Activated CD4-positive, alpha-beta T cell treated with anti-CD3 and anti-CD28 coated beads for 4 hours (primary cell): Measurements from ENCODE around the gene HDDC3.
"Not testable (repeated sequence)": the region's sequence is repeated elsewhere in the genome, so short reads cannot be mapped to it uniquely, and the experiment has no call there.

Source experiments
- DNase-seq, 2 donors: peaks; one replicate each; pipeline ENCODE4 v3.0.0-alpha.2; 2020

Gene HDDC3

DNA sequence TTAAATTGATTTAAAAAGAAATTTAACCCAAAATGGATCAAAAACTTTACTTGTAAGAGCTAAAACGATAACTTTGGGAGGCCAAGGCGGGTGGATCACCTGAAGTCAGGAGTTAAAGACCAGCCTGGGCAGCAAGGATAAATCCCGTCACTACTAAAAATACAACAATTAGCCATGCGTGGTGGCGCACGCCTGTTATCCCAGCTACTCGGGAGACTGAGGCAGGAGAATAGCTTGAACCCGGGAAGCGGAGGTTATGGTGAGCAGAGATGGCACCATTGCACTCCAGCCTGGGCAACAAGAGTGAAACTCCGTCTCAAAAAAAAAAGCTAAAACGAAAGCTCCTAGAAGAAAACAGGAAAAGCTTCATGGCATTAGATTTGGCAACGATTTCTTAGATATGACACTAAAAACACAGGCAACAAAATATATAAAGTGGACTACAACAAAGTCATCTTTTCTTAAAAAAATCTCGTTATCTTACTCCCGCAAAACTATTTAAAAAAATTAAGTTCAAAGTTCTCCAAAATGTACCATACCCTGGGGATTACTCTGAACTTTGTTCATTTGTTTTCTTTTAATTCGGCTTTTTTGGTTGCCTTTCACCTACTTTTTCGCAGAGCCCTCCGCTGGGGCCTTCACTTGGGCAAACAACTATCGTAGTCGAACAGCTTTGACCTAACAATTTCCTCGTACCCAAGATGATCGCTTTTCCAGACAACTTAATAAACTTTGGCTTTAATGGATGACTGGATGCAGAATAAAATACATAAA is 2.9 kb downstream of the HDDC3 start:
- no peak for DNase-seq

GRCh38 chr15:90928106-90928505 is 4.2 kb downstream of the HDDC3 start:
- DNase-seq: not testable (repeated sequence)

- not testable (repeated sequence) for DNase-seq
Measured at GRCh38 chr15:90926766-90927165, 5.6 kb downstream of the HDDC3 start.

DNA sequence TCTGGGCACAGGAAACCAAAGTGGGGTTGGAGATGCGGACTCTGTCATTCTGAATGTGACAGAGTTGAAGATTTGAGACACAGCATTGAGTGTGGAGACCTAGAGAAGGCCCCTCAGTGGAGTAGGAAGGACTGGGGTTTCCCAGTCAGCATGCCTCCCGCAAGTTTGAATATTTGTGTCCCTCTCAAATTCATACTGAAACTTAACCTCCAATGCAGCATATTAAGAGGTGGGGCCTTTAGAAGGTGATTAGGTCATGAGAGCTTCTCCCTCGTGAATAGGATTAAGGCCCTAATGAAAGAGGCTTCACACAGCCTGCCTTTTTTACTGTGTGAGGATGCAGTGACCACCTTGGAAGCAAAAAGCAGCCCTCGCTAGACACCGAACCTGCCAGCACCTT is 8.0 kb downstream of the HDDC3 start:
- DNase-seq: no peak

GRCh38 chr15:90922712-90923322 is 9.5 kb downstream of the HDDC3 start:
- not testable (repeated sequence) for DNase-seq

DNA sequence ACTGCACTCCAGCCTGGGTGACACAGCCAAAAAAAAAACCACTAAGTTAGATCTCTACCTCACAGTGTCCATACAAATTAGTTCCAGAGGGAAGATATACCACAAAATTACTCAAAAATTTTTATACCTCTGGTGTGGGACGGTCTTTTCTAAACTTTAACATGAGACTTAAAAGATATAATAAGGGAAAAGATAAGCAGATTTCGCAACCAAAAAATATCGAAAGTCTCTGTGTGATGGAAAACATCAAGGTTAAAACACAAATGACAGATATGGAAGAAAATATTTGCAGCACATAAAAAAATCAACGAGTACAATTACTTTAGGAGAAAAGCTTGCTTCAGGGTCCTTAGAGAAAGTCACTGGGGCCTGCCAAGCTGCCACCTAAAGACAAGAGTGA is 10.5 kb downstream of the HDDC3 start:
- DNase-seq: no peak

DNA sequence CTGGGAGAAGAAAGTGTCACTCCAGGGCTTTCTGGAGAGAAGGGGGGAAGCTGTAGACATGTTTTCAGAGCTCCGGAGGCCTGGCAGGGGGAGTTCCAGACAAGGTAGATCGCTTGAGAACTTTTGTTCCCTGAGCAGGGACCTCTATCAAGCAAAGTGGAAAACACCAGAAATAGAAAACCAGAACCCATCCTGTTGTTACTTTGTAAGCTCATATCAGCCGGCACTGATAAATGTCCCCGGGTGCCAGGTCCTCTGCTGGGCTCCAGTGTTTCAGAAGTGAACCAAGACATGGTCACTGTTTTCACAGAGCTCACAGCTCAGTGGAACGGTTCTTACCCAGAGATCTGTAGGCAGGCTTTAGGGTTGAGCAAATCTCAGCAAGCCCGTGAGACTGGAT is 13.5 kb downstream of the HDDC3 start:
- no peak for DNase-seq

DNA sequence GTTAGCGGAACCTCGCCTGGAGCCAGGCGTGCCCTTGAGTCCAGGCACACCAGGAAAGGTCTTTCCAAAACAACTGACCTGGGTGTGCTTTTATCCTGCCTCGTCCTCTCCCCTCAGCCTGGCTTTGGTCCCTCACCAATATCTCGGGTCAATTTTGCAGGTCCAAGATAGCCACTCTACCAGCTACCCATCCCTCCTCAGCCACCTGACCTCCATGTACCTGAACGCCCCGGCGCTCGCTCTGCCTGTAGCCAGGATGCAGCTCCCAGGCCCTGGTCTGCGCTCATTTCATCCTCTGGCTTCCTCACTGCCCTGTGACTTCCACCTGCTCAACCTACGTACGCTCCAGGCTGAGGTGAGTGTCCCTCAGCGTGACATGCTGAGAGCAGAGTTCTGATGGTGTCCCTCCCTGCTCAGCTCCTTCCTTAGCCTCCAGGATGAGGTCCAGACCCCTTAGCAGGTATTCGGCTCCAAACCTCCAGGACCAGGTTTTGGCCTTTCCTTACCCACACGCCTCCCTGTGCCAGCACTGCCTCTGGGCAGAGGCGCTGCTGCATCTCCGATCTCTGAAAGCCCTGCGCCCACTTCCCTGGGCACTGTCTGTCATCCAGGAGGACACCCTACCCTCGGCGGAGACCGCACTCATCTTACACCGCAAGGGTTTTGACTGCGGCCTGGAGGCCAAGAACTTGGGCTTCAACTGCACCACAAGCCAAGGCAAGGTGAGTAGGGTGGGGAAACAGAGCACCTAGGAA is 14.1 kb downstream of the HDDC3 start:
- DNase-seq: no peak

DNA sequence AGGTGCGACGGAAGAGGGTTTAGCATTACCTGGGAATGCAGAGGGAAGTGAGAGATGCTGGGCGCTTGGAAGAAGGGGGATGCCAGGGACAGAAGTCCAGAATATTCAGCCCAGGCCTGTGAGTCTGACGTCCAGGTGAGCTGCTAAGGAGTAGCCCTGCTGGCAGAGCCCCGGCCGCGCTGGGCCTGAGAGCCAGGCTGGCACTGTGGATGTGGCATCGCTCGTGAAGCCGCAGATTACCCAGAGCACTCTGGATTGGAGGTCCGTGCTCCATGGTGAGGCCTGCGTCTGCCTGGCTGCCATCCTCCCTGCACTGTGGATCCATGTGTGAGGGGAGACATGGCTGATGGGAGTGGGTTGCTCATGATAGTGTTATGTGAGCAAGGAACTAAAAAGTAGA is 14.8 kb downstream of the HDDC3 start:
- DNase-seq: no peak

- DNase-seq: no peak
Measured at GRCh38 chr15:90916461-90916860, 15.9 kb downstream of the HDDC3 start.

- no peak for DNase-seq
Measured at GRCh38 chr15:90915808-90916440, 16.4 kb downstream of the HDDC3 start.

- no peak for DNase-seq
Measured at GRCh38 chr15:90915216-90915807, 17.0 kb downstream of the HDDC3 start.

DNA sequence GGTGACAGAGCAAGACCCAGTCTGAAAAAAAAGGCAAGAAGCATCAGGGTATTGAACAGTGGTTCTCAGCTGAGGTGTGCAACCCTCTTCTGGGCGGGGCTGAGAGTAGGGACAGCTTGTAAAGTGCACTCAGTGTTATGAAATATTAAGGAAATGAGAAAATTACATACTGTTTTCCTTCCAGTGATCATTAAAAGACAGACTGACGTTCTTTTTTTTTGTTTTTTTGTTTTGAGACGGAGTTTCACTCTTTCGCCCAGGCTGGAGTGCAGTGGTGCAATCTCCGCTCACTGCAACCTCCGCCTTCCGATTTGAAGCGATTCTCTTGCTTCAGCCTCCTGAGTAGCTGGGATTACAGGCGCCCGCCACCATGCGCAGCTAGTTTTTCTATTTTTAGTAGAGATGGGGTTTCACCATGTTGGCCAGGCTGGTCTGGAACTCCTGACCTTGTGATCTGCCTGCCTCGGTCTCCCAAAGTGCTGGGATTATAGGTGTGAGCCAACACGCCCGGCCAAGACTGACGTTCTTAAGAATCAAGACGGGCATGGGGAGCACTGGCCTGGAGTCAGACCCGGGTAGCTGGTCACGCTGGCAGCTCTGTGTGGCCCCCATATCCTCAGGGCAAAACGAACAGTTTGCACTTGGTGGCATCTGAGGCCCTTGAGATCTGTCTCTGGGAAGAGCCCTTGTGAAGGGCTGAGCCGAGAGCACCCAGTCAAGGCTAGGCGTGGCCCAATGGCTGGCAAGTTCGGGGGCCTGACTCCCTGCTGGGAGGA is 17.9 kb downstream of the HDDC3 start:
- DNase-seq: no peak

GRCh38 chr15:90913398-90913944 is 18.9 kb downstream of the HDDC3 start:
- DNase-seq: no peak

DNA sequence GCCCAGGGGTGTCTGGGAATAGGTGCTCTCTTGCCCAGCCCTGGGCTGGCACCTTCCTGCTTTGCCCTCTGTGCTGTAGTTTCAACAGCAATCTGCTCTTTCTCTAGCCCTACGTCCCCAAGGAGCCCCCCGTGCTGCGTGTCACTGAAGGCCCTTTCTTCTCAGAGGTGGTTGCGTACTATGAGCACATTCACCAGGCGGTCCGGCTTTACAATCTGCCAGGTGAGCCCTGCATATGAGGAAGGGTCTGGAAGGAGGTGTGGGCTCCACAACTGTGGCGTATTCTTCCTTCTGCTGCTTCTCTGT is 19.6 kb downstream of the HDDC3 start:
- no peak for DNase-seq

DNA sequence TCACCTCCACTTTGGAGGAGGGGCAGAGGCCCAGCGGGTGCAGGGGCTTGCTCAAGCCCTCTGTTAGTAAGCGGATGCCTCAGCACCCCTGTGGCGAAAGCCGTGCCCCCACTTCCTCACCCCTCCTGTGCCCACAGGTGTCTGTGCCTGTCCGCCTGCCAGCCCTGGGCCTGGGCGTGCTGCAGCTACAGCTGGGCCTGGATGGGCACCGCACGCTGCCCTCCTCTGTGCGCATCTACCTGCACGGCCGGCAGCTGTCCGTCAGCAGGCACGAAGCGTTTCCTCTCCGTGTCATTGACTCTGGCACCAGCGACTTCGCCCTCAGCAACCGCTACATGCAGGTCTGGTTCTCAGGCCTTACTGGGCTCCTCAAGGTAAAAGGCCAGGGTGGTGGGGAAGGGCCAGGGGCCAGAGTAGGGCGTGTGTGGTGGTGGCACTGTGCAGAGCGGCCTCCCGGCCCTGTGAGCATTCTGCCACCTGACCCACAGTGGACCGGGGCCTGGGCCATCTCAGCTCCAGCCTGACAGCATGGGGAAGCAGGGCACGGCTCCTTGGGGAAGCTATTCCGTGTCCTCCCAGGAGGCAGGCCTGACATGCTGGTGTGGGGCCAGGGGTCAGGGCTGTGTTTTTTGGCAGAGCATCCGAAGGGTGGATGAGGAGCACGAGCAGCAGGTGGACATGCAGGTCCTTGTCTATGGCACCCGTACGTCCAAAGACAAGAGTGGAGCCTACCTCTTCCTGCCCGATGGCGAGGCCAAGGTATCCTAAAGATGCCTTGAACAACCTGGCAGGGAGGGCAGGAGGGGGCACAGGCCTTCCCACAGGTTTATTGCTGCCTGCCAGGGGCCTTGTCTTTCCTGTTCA is 20.2 kb downstream of the HDDC3 start:
- DNase-seq: no peak

DNA sequence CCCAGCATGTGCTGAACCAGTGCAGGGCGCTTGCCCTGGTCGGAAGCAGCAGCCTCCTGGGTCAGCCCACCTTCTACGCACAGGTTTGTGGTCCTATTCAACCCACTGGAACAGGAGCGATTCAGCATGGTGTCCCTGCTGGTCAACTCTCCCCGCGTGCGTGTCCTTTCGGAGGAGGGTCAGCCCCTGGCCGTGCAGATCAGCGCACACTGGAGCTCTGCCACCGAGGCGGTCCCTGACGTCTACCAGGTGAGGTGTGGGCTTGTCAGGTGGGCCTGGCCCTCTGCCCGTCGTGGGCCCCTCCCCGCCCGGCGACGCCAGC is 21.1 kb downstream of the HDDC3 start:
- DNase-seq: no peak

DNA sequence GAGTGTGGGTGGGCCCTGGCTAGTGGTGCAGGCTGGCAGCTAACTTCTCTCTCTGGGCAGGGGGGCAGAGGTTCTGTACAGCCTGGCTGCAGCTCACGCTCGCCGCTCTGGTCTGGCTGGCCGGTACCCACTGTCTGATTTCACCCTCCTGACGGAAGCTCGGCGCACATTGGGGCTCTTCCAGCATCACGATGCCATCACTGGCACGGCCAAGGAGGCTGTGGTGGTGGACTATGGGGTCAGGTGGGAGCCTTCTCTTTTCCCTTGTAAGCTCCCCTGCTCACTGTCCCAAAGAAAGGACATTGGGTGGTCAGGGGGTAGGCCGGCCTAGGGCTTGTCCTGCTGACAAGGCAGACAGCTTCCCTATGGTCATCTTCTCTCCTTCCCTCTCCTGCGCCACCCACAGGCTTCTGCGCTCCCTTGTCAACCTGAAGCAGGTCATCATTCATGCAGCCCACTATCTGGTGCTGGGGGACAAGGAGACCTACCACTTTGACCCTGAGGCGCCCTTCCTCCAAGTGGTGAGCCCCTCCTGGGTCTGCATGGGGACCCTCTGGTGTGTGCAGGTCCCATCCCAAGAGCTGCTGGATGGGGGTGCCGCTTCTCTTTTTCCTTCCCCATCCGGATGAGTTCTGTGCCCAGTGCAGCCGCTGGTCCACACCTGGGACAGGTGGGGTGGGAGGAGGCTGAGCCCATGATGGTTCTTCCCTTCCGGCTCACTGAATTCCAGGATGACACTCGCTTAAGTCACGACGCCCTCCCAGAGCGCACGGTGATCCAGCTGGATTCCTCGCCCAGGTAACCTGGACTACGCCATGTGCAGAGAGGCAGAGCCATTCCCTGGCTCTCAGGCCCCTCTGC is 21.7 kb downstream of the HDDC3 start:
- DNase-seq: no peak

- no peak for DNase-seq
Measured at GRCh38 chr15:90909976-90910375, 22.4 kb downstream of the HDDC3 start.

DNA sequence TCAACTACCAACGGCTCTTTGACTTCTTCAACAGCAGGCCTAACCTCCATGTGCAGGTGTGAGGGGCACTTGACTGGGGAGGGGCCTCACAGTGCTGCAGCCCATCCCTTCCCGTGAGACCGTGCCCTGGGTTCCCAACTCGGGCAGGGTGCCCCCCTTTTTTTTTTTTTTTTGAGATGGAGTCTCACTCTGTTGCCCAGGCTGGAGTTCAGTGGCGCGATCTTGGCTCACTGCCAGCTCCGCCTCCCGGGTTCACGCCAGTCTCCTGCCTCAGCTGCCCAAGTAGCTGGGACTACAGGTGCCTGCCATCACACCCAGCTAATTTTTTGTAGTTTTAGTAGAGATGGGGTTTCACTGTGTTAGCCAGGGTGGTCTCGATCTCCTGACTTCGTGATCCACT is 22.9 kb downstream of the HDDC3 start:
- DNase-seq: not testable (repeated sequence)
